Fibroblast of skin of left quadriceps (primary cell): ENCODE data around the gene GAS1.

Experiments used
- DNase-seq, 2 experiments: peaks; one replicate each; pipeline ENCODE4 v3.0.0-alpha.2; 2013; ENCODE audit warnings: low read depth in 2 of 2

GAS1 gene

GRCh38 chr9:86965636-86966395, 18.5 kb upstream of the GAS1 start:
- DNase-seq: no peak

- no peak for DNase-seq
Observed at GRCh38 chr9:86962692-86963091, 15.4 kb upstream of the GAS1 start.

- DNase-seq: no peak
Observed at GRCh38 chr9:86960938-86961337, 13.6 kb upstream of the GAS1 start.

GRCh38 chr9:86958203-86958602, 10.9 kb upstream of the GAS1 start:
- DNase-seq: no peak

- DNase-seq: no peak
Observed at GRCh38 chr9:86955561-86955960, 8.3 kb upstream of the GAS1 start.

GRCh38 chr9:86955042-86955441, 7.7 kb upstream of the GAS1 start:
- DNase-seq: no peak

- DNase-seq: no peak
Observed at GRCh38 chr9:86953181-86953580, 5.9 kb upstream of the GAS1 start.

- peak; percentile 69 to 75 for DNase-seq
Observed at GRCh38 chr9:86948074-86948929, 996 bp upstream of the GAS1 start.

- no peak for DNase-seq
Observed at GRCh38 chr9:86946201-86947145, 833 bp downstream of the GAS1 start.

- no peak for DNase-seq
Observed at GRCh38 chr9:86945728-86946200, 1.5 kb downstream of the GAS1 start.

- DNase-seq: no peak
Observed at GRCh38 chr9:86944796-86945727, 2.2 kb downstream of the GAS1 start.

GRCh38 chr9:86943201-86944113, 3.8 kb downstream of the GAS1 start:
- DNase-seq: no peak

GRCh38 chr9:86942281-86943200, 4.8 kb downstream of the GAS1 start:
- no peak for DNase-seq

GRCh38 chr9:86941197-86941596, 6.1 kb downstream of the GAS1 start:
- DNase-seq: no peak

GRCh38 chr9:86940774-86941173, 6.5 kb downstream of the GAS1 start:
- no peak for DNase-seq

GRCh38 chr9:86939891-86940290, 7.4 kb downstream of the GAS1 start:
- DNase-seq: no peak

GRCh38 chr9:86939321-86939720, 8.0 kb downstream of the GAS1 start:
- DNase-seq: no peak

GRCh38 chr9:86938780-86939179, 8.5 kb downstream of the GAS1 start:
- DNase-seq: no peak

- no peak for DNase-seq
Observed at GRCh38 chr9:86926145-86926544, 21.2 kb downstream of the GAS1 start.
